ENCODE data around the gene JMJD1C. TPM values are rescaled to one million over a fixed set of nuclear protein-coding genes. Genes with fewer than 3 reads are reported as not detected.

JMJD1C gene
- polyA plus RNA-seq, 10 donors: 61.1 to 104 (median 75.2) TPM

GRCh38 chr10:63227207-63227895, 238.4 kb downstream of the JMJD1C start:
- no peak for DNase-seq

DNA sequence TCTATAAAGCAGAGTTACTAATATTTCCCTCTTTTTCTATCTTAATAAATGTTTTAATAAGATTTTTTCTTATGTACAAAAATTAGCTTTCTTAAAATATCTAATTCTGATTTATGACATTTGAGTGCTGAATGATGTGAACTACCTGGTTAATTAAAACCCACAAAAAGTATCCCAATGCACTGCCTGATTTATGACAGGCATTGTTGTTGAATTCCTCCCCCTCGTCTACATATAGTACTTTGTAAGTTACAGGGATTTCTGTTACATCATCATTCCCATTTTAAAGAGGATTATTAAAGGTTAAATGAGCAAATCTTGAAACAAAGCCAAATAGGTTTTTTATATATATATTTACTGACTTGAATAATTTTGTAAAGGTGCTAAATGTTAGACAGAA, 241.5 kb downstream of the JMJD1C start:
- DNase-seq: no peak

- no peak for DNase-seq
Measured at GRCh38 chr10:63221950-63222349, 243.8 kb downstream of the JMJD1C start.

DNA sequence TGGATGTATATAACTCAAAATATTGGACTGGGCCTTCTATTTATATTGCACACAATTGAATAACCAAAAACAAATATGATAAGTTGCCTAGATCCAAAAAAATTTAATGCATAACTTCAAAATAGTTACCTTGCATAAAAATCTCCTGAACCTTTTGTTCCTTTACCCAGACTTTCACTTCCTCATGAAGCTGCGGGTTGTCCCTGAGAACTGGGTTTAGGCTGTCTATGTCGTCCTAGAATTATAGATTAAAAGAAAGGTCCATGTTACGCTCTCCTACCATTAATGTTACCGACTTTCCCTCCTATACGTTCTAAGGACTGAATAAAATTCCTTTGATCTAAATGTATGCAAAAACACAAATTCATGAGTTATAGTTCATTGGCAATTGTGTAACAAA, 246.0 kb downstream of the JMJD1C start:
- no peak for DNase-seq

DNA sequence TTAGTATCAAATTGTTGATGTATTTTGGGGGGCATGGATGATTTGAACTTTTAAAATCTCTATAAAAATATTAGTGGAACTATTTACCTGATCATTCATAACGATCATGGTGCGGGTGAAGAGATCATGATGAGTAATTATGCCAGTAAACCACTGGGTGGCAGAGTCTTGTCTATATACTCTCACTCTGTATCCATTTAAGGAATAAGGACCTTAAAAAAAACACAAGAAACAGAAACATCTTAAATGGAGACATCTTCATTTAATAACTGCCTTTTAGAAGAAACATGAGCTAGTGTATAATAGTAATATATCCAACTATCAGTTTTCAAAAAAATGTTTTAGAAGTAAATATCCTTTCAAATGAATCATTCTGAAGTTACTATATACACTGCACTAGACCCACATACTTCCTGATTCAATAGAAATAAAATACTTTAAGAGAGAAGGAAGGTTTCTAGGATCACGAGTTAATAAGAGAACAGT, 248.6 kb downstream of the JMJD1C start:
- peak; percentile 46 to 72 (median 49) for DNase-seq

DNA sequence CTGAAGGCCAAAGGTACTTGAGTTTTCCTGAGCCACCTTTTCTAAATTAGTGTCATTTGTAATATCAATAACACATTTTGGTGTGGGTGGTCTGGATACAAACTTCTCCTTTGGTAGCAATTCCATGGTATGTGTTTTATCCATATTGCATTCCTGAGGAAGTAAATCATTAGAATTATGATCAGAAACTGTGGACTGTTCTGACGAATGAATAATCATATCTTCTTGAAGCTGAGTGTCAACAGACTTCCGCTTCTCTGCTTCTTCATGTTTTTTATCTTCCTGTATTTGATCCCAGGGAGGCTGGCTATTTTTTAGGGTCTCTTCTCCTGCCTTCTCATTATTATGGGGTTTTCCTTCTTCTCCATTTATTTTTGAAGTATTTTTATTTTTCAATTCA, 251.2 kb downstream of the JMJD1C start:
- DNase-seq: no peak

- DNase-seq: no peak
Measured at GRCh38 chr10:63213489-63213888, 252.3 kb downstream of the JMJD1C start.

- DNase-seq: no peak
Measured at GRCh38 chr10:63210611-63211196, 255.1 kb downstream of the JMJD1C start.

DNA sequence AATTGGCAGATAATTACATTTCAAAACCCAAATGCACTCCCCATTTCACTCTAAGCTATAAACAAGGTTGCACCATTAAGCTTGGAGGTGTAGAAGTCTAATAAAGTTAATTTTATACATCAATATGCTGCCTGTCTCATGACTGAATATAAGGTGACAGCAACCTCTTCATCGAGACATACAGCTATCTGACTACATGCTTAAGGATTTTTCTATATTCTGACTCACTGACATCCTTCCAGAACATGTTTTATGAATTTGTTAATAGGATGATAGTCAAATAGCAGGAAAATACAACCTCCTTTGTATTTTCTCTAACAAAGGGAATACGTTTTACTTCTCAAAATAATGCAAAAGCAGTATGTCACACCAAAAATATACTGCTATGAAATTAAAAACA, 256.1 kb downstream of the JMJD1C start:
- DNase-seq: no peak

DNA sequence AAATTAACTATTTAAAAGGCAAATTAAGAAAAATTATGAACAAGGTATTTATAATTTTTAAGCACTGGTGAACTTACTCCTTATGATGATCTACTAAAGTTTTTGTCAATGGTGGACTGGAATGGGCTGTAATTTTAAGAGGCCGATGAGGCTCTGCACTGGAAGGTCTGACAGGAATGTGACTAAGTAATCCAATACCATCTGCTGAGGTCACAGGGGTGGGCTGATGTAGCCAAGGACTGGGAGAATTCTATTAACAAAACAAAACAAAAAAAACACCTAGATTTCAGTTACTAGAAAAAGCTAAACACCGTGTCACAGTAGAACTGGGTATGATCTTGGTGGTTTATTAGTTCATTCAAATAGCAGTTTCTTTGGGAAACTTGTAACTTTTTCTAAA, 256.8 kb downstream of the JMJD1C start:
- DNase-seq: peak in 1 of 3 donors; percentile 18

DNA sequence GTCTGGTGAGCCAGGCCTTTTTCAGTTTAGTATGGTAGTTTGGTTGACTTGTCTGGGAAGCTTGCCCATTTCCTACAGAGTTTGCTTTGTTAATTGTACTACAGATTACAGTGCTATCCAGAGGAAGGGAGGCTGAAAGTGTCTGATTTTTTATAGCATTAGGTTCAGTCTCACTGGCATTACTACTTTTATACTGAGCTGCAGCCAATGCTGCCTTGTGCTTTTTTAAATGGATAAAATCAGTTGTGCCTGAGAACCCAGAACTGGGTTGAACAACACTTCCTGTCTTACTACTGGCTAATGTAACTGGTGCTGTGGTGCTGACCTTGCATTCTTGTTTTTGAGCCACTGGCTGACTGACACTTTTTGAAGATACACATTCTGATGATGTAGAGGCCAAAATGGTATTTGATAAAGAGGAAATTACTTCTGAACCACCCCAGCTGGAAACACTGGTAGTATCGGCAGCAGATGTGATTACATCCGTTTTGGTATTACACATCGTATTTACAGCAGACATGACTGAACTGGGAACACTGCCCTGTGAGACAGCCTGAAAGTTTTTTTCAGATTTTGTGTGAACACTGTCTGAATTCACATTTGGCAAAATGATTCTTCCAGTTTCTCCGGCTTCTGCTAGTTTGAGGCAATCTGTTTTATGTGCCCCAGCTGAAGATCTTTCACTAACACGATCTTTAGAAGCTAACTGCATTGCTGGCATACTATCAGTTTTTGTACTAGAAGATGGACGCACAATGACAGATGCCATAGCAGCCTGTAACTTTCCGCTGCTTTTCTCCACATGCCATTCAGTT, 258.6 kb downstream of the JMJD1C start:
- peak; percentile 73 to 88 (median 74) for DNase-seq

DNA sequence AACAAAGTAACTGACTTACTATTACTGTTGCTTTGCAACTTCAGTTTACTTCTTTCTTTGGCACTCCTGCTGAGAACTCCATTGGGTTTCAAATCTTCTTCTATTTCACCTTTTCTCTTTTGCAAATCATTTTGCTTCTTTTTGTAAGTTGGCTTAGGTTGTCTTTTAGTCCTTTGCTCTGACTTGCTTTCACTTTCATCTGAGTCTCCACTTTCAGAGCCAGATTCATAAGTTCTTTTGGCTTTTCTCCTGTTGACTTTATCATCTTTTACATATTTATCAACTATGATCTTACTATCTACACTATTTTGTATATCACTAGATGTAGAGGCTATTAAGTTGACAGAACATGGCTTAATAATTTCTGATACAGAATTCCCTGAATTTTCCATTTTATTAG, 259.2 kb downstream of the JMJD1C start:
- DNase-seq: no peak

- DNase-seq: no peak
Measured at GRCh38 chr10:63205421-63205820, 260.4 kb downstream of the JMJD1C start.

GRCh38 chr10:63204667-63205391, 260.9 kb downstream of the JMJD1C start:
- no peak for DNase-seq

DNA sequence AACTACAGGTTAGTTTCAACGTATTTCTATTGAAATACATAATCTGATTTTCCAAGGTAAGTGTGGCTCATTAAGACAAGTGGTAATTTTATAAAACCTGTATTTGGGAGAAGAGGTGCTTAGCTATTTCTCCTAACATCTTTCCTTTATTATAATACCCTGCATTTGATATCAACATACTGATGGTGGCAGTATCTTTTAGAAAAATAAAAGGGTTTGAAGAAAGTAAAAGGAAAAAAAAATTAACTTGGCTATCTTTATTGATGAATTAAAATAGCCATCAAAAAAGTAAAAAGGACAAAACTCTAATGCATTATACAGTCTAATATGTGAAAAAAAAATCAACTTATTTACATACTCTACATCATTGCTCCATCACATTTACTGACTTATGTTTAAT, 264.7 kb downstream of the JMJD1C start:
- no peak for DNase-seq

DNA sequence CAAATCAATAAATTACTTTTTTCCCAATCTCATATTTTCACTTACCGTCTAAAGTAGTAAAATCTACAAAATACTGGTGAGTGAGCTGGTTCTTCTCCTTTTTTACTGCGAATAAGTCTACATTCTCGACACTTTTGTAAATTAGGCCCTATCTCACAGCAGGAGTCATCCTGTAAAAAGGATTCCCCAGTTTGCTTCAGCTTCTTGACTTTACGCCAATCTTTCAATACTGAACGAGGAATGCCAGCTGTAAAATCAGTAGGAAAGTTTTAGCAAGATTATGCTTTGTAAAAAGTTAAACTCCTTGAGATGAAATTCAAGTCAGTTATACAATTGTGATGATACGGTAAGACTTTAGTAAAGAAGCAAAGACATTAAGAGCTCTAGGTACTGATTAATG, 265.3 kb downstream of the JMJD1C start:
- DNase-seq: no peak

GRCh38 chr10:63199716-63200115, 266.1 kb downstream of the JMJD1C start:
- DNase-seq: no peak

DNA sequence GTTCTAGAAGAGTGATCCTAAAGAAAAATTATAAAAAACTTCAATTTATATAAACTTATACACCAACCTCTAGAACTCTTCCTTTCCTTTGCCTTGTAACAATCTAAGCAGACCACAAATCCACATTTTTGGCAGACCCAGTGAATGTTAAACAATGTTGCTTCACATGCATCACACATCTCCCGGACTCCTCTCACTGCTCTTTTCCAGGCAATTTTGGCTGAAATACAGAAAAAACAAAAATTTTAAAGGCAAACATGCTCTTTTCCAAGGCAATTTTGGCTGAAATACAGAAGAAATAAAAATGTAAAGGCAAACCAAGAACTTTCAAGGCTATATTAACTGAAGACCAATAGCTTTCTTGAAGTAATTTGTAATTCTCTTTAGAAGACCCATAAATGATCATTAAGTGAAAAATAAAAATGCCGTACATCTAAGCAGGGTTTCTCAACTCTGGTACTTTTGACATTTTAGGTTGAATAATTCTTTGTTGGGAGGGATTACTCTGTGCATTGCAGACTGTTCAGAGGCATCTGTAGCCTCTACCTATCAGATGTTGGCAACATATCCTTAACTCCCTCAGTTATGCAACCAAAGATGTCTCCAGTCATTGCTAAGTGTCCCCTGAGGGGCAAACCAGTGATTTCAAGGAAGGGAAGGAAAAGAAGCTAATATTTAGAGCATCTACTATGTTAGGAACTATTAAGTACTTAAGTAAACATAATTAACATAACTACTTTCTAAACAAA, 268.3 kb downstream of the JMJD1C start:
- peak; percentile 58 to 86 (median 78) for DNase-seq

DNA sequence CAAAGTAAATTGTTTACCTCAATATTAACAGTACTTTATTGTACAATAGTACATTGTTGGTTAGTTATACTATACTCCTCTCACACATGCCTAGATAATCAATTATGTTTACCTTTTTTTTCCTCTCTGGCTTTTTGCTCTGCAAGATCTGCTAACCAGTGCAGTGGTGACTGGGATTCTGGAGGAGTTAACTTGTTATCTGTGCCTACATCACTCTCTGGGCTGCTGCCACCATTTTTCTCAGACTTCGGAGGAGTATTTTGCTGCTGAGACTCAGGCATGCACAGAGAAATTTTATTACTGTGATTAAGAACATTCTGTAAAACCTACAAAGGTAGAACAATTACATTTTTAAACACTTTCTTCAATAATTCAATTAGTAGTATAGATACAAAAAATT, 273.0 kb downstream of the JMJD1C start:
- no peak for DNase-seq

GRCh38 chr10:63175534-63175933, 290.2 kb downstream of the JMJD1C start:
- no peak for DNase-seq

- no peak for DNase-seq
Measured at GRCh38 chr10:63173468-63174232, 292.1 kb downstream of the JMJD1C start.
